Skeletal muscle tissue (tissue), 4 donors: Measurements from ENCODE around the gene SYT14. TPM values are rescaled to one million over a fixed set of nuclear protein-coding genes. Genes with fewer than 3 reads are reported as not detected.
"Not testable (repeated sequence)": the region's sequence is repeated elsewhere in the genome, so short reads cannot be mapped to it uniquely, and the experiment has no call there.

Experiments
- H3K27ac ChIP-seq: one replicate; pipeline ENCODE4 v1.7.0; 2013; ENCODE audit warnings: mild to moderate bottlenecking, low read depth, low read length, inconsistent platforms
- H3K27me3 ChIP-seq, 3 donors: one replicate each; pipeline ENCODE4 v1.7.0; 2013; ENCODE audit warnings: low read length in 3 of 3; ENCODE audit not compliant: control insufficient read depth in 3 of 3, insufficient read depth in 3 of 3
- H3K36me3 ChIP-seq, 3 donors: one replicate each; pipeline ENCODE4 v1.7.0; 2013; ENCODE audit warnings: low read length in 3 of 3; ENCODE audit not compliant: control insufficient read depth in 3 of 3, insufficient read depth in 3 of 3
- H3K4me1 ChIP-seq, 3 donors: one replicate each; pipeline ENCODE4 v1.7.0; 2013; ENCODE audit warnings: low read length in 3 of 3, mild to moderate bottlenecking in 3 of 3; ENCODE audit not compliant: control insufficient read depth in 3 of 3, insufficient read depth in 3 of 3
- H3K4me3 ChIP-seq, 3 donors: one replicate each; pipeline ENCODE4 v1.7.0; 2013; ENCODE audit warnings: low read length in 3 of 3
- H3K9ac ChIP-seq, 3 donors: one replicate each; pipeline ENCODE4 v1.7.0; 2013; ENCODE audit warnings: low read length in 3 of 3, mild to moderate bottlenecking in 3 of 3, moderate library complexity in 2 of 3, low read depth in 1 of 3
- H3K9me3 ChIP-seq, 3 donors: one replicate each; pipeline ENCODE4 v1.7.0; 2013; ENCODE audit warnings: low read length in 3 of 3; ENCODE audit not compliant: control insufficient read depth in 3 of 3
- total RNA-seq: library from RNA; depleted of rRNA; stranded (reverse); fragments of >200 nt; gene quantifications from one replicate; pipeline ENCODE4 v1.2.3, GENCODE V29; 2014
- donor health status: Osteomylitis.

The SYT14 gene
- total RNA-seq, 1 donor from 2014 or later, result under 0.01 TPM

DNA sequence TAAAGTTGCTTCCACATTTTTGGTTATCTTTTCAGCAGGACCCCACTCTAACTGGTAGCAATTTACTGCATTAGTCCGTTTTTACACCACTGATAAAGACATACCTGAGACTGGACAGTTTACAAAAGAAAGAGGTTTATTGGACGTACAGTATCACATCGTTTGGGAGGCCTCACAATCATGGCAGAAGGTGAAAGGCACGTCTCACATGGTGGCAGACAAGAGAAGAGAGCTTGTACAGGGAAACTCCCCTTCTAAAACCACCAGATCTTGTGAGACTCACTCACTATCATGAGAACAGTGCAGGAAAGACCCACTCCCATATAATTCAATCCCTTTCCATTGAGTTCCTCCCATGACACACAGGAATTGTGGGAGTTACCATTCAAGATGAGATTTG is 112.5 kb downstream of the SYT14 start:
- not testable (repeated sequence) for H3K27me3 ChIP-seq, H3K9me3 ChIP-seq, H3K4me1 ChIP-seq, H3K36me3 ChIP-seq, H3K4me3 ChIP-seq, H3K9ac ChIP-seq, H3K27ac ChIP-seq

DNA sequence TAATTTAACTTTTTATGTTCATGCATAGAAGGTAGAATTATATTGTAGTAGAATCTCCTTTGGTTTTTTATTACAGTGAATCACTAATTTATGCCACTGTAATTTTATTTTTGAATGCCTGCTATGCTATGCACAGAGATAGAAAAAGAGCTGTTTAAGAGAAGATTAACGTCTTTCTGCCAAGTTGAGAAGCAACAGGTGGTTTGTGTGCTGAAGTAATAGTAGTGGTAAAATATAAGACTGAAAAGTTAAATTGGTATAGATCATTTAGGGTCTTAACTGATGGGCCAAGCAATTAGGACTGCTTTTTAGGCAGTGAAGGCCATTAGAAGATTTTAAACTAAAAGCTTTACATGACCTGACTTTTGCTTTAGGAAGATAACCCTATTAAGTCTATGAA is 115.1 kb downstream of the SYT14 start:
- Histone ChIP-seq H3K36me3 (no peaks in the 10 kb centered on the region), H3K27me3 (no peaks in the 10 kb centered on the region), H3K9ac (no peak overlapping the region), H3K27ac (no peak overlapping the region), H3K4me1 (no peaks in the 10 kb centered on the region), H3K4me3 (no peak overlapping the region), H3K9me3 (no peaks in the 10 kb centered on the region)

GRCh38 chr1:210057593-210057992 is 119.6 kb downstream of the SYT14 start:
- no peaks in the 10 kb centered on the region for H3K9me3 ChIP-seq
- no peak overlapping the region for H3K4me3 ChIP-seq
- H3K4me1 ChIP-seq, result no peaks in the 10 kb centered on the region
- no peaks in the 10 kb centered on the region for H3K27me3 ChIP-seq
- H3K9ac ChIP-seq, result no peak overlapping the region
- no peaks in the 10 kb centered on the region for H3K36me3 ChIP-seq
- no peak overlapping the region for H3K27ac ChIP-seq

DNA sequence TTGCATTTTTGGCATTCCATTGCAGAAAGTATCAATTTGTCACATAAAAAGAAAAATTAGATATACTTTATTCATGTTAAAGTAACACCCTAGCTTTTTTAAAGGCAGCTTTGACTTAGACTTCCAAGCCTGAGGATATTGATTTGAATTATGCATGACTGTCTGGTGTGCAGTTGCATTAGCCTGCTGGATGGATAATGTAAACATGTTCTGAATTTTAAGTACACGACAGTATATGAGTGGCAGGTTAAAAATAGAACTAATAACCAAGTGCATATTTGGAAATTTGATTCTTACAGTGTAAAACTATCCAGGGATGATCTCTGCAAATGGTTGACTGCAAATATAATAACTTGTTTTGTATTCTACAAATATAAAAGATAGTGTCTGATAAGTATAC is 124.0 kb downstream of the SYT14 start:
- H3K36me3 ChIP-seq, result no peaks in the 10 kb centered on the region
- no peaks in the 10 kb centered on the region for H3K4me1 ChIP-seq
- H3K9ac ChIP-seq, result no peak overlapping the region
- H3K27ac ChIP-seq, result no peak overlapping the region
- H3K9me3 ChIP-seq, result no peaks in the 10 kb centered on the region
- no peaks in the 10 kb centered on the region for H3K27me3 ChIP-seq
- H3K4me3 ChIP-seq, result no peak overlapping the region

- no peaks in the 10 kb centered on the region for H3K36me3 ChIP-seq
- no peaks in the 10 kb centered on the region for H3K9me3 ChIP-seq
- no peaks in the 10 kb centered on the region for H3K27me3 ChIP-seq
- H3K27ac ChIP-seq, result no peak overlapping the region
- no peaks in the 10 kb centered on the region for H3K4me1 ChIP-seq
- H3K4me3 ChIP-seq, result no peak overlapping the region
- no peak overlapping the region for H3K9ac ChIP-seq
Observed at GRCh38 chr1:210070531-210070930, 132.5 kb downstream of the SYT14 start.

GRCh38 chr1:210072129-210072528 is 134.1 kb downstream of the SYT14 start:
- H3K4me1 ChIP-seq, result no peaks in the 10 kb centered on the region
- no peaks in the 10 kb centered on the region for H3K27me3 ChIP-seq
- no peaks in the 10 kb centered on the region for H3K36me3 ChIP-seq
- H3K9ac ChIP-seq, result no peak overlapping the region
- H3K9me3 ChIP-seq, result no peaks in the 10 kb centered on the region
- H3K4me3 ChIP-seq, result no peak overlapping the region
- no peak overlapping the region for H3K27ac ChIP-seq

DNA sequence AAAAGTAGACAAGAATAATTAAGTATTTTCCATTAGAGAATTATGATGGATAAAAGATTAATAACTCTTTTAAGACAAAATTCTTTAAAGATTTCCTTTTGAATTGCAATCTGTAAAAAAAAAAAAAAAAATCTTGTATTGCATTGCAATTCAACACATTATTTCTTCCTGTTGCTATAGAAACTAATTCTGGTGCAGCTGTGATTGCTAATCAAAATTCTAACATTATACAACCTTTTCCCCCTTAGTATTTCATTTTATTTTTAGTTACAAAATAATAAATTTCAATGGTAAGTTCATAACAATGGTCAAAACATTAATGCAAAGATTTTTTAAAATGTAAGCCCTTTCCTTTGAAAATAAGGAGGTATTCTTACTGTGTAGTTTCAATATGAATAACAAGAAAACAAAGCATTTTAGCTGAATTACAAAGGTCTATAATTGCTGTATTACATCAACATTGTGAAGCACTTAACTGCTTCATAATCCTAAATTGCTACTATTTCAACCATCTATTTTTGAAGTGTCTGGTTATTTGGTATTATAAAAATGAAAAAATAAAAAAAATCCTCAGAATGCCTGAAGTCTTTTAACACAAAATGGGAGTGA is 135.0 kb downstream of the SYT14 start:
- no peak overlapping the region for H3K9ac ChIP-seq
- no peaks in the 10 kb centered on the region for H3K9me3 ChIP-seq
- no peak overlapping the region for H3K4me3 ChIP-seq
- H3K27ac ChIP-seq, result no peak overlapping the region
- H3K36me3 ChIP-seq, result no peaks in the 10 kb centered on the region
- H3K4me1 ChIP-seq, result no peaks in the 10 kb centered on the region
- H3K27me3 ChIP-seq, result peaks cover 0 to 3% (median 0%) of the 10 kb centered on the region in 3 donors

- Histone ChIP-seq H3K4me3 (no peak overlapping the region), H3K4me1 (no peaks in the 10 kb centered on the region), H3K9ac (no peak overlapping the region), H3K36me3 (no peaks in the 10 kb centered on the region), H3K27ac (no peak overlapping the region), H3K27me3 (peaks cover 0 to 3% (median 0%) of the 10 kb centered on the region in 3 donors), H3K9me3 (no peaks in the 10 kb centered on the region)
Observed at GRCh38 chr1:210074904-210075303, 136.9 kb downstream of the SYT14 start.

DNA sequence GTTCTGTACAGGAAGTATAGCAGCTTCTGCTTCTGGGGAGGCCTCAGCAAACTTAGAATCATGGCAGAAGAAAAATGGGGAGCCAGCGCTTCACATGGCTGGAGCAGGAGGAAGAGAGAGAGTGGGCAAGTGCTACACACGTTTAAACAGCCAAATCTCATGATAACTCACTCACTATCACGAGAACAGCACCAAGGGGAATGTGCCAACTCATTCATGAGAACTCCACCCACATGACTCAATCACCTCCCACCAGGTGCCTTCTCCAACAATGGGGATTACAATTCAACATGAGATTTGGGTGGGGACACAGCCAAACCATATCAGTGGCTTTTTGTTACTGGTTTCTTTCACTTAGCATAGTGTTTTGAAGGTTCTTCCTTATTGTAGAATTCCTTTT is 138.6 kb downstream of the SYT14 start:
- Histone ChIP-seq H3K9me3 (no peaks in the 10 kb centered on the region), H3K27me3 (peaks cover 0 to 3% (median 0%) of the 10 kb centered on the region in 3 donors), H3K9ac (no peak overlapping the region), H3K27ac (no peak overlapping the region), H3K36me3 (no peaks in the 10 kb centered on the region), H3K4me1 (no peaks in the 10 kb centered on the region), H3K4me3 (no peak overlapping the region)

- peaks cover 0 to 3% (median 0%) of the 10 kb centered on the region in 3 donors for H3K27me3 ChIP-seq
- H3K4me1 ChIP-seq, result no peaks in the 10 kb centered on the region
- H3K27ac ChIP-seq, result no peak overlapping the region
- H3K9ac ChIP-seq, result no peak overlapping the region
- no peaks in the 10 kb centered on the region for H3K9me3 ChIP-seq
- no peaks in the 10 kb centered on the region for H3K36me3 ChIP-seq
- no peak overlapping the region for H3K4me3 ChIP-seq
Observed at GRCh38 chr1:210081494-210081893, 143.5 kb downstream of the SYT14 start.
